Hepatocyte (in vitro differentiated cells): ENCODE measurements around the gene CCR5.

Experiments
- EZH2 ChIP-seq: fragments of 200-600 bp; sonication (generic); IDR thresholded peaks from 2 replicates; pipeline ENCODE4 v1.6.1; 2016; ENCODE audit warnings: antibody characterized with exemption, mild to moderate bottlenecking, borderline replicate concordance
- TF ChIP-seq, protein P1 (sequence below): fragments of 200-600 bp; sonication (generic); IDR thresholded peaks from 2 replicates; pipeline ENCODE4 v1.5.1; 2016; ENCODE audit warnings: antibody characterized with exemption, mild to moderate bottlenecking; ENCODE audit not compliant: poor library complexity

DNA sequence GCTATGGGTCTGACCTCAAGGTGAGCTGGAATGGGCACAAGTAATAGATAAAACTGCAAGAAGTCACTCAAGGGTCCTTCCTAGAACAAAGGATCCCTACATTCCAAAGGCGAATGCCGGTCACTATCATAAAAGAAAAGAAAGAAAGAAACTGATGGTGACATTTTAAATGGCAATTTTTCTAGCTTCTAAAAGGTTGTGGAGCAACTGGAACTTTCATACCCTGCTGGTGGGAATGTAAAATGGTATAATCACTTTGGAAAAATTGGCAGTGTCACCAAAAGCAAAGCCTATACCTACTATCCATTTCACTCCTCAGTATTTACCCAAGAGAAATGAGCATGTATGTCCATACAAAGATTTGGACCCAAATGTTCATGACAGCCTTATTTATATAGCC is 40.5 kb downstream of the CCR5 start:
- TF ChIP-seq, protein P1, sequence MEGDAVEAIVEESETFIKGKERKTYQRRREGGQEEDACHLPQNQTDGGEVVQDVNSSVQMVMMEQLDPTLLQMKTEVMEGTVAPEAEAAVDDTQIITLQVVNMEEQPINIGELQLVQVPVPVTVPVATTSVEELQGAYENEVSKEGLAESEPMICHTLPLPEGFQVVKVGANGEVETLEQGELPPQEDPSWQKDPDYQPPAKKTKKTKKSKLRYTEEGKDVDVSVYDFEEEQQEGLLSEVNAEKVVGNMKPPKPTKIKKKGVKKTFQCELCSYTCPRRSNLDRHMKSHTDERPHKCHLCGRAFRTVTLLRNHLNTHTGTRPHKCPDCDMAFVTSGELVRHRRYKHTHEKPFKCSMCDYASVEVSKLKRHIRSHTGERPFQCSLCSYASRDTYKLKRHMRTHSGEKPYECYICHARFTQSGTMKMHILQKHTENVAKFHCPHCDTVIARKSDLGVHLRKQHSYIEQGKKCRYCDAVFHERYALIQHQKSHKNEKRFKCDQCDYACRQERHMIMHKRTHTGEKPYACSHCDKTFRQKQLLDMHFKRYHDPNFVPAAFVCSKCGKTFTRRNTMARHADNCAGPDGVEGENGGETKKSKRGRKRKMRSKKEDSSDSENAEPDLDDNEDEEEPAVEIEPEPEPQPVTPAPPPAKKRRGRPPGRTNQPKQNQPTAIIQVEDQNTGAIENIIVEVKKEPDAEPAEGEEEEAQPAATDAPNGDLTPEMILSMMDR, result no peak
- TF ChIP-seq EZH2, result no peak
